ENCODE results near the gene BCL2L15. TPM values are rescaled to one million over a fixed set of nuclear protein-coding genes. Genes with fewer than 3 reads are reported as not detected.

BCL2L15 gene
- total and polyA plus RNA-seq, 2 of the 13 experiments (the other 11 are each of a cell fraction or from before 2014, with no cell fraction given), result 0.03 to 0.27 TPM

DNA sequence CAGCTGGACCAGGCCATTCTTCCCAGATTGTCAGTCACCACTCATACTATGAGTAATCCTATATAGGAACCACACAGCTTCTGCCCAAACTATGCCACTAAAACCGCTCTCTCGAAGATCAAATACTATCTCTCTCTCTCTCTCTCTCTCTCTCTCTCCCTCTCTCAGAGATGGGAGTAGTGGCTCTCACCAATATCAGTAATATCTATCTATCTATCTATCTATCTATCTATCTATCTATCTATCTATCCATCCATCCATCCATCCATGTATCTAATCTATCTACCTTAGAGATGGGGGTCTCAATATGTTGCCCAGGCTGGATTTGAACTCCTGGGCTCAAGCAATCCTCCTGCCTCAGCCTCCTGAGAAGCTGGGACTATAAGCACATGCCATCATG is 37.1 kb upstream of the BCL2L15 start:
- Histone ChIP-seq H3K27me3 (ENCODE audit: control insufficient read depth in 1 of 2, insufficient read depth in 2 of 2, low read length in 2 of 2) (peaks cover 0 to 2% of the 10 kb centered on the region in 2 experiments; a peak in 2 of 5 replicates), H3K9me3 (ENCODE audit: low read length) (no peaks in the 10 kb centered on the region), H4K20me1 (ENCODE audit: insufficient read depth, low read length) (no peaks in the 10 kb centered on the region), H3K4me1 (ENCODE audit: insufficient read depth, low read length) (peaks cover 19% of the 10 kb centered on the region), H3K9ac (ENCODE audit: insufficient read depth, low read depth, low read length) (no peak overlapping the region), H3K4me3 (replicated peaks in 1 of 3; ENCODE audit: insufficient read depth in 1 of 3, low read depth in 2 of 3, low read length in 3 of 3) (no peak overlapping the region), H3K4me2 (ENCODE audit: low read depth, low read length) (no peak overlapping the region), H3K27ac (ENCODE audit: extremely low read length, insufficient read depth, low read length) (no peak overlapping the region), H3K36me3 (replicated peaks in 1 of 2; ENCODE audit: control insufficient read depth in 1 of 2, insufficient read depth in 2 of 2, low read length in 2 of 2) (no peaks in the 10 kb centered on the region), H3K79me2 (ENCODE audit: insufficient read depth, low read length) (no peaks in the 10 kb centered on the region), H2AFZ (ENCODE audit: low read length) (no peak overlapping the region)
- DNase-seq (ENCODE audit: low spot score), result no peak
- 39% methylated on average over 2 of the region's 2 CpGs for WGBS (ENCODE audit: low lambda C conversion rate)
- in situ Hi-C loops (cut with HindIII; ENCODE audit: extremely low pct_ligation_motif_present, low pct_unique_long_range_greater_than_20kb), result no loop called here
- intact Hi-C loops (cut with micrococcal nuclease; ENCODE audit: unreplicated experiment), result no loop called here
- FAIRE-seq, result no peak
- ChIA-PET POLR2A (no interaction called here), CTCF (ENCODE audit: low intra/inter-chr PET ratio, low total read pairs) (no interaction called here)
- BruUV-seq (replicated peaks), result no TSS peak
- ATAC-seq, result no peak
- TF ChIP-seq, protein P1, sequence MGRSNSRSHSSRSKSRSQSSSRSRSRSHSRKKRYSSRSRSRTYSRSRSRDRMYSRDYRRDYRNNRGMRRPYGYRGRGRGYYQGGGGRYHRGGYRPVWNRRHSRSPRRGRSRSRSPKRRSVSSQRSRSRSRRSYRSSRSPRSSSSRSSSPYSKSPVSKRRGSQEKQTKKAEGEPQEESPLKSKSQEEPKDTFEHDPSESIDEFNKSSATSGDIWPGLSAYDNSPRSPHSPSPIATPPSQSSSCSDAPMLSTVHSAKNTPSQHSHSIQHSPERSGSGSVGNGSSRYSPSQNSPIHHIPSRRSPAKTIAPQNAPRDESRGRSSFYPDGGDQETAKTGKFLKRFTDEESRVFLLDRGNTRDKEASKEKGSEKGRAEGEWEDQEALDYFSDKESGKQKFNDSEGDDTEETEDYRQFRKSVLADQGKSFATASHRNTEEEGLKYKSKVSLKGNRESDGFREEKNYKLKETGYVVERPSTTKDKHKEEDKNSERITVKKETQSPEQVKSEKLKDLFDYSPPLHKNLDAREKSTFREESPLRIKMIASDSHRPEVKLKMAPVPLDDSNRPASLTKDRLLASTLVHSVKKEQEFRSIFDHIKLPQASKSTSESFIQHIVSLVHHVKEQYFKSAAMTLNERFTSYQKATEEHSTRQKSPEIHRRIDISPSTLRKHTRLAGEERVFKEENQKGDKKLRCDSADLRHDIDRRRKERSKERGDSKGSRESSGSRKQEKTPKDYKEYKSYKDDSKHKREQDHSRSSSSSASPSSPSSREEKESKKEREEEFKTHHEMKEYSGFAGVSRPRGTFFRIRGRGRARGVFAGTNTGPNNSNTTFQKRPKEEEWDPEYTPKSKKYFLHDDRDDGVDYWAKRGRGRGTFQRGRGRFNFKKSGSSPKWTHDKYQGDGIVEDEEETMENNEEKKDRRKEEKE (IDR thresholded peaks at IDR 0.05), result no peak
- TF ChIP-seq BRCA1 (CRISPR knock-in tag; IDR thresholded peaks at IDR 0.05), result no peak
- TF ChIP-seq, protein P2, sequence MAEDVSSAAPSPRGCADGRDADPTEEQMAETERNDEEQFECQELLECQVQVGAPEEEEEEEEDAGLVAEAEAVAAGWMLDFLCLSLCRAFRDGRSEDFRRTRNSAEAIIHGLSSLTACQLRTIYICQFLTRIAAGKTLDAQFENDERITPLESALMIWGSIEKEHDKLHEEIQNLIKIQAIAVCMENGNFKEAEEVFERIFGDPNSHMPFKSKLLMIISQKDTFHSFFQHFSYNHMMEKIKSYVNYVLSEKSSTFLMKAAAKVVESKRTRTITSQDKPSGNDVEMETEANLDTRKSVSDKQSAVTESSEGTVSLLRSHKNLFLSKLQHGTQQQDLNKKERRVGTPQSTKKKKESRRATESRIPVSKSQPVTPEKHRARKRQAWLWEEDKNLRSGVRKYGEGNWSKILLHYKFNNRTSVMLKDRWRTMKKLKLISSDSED (CRISPR knock-in tag; IDR thresholded peaks at IDR 0.05), result no peak
- TF ChIP-seq HMGA1 (CRISPR knock-in tag; conservative IDR thresholded peaks at IDR 0.05), result no peak
- no peak for TF ChIP-seq SMC3 (IDR thresholded peaks at IDR 0.05; ENCODE audit: low read length)
- TF ChIP-seq FIP1L1 (IDR thresholded peaks at IDR 0.05; ENCODE audit: borderline replicate concordance, insufficient read depth, low read depth, low read length), result no peak
- TF ChIP-seq, protein P3, sequence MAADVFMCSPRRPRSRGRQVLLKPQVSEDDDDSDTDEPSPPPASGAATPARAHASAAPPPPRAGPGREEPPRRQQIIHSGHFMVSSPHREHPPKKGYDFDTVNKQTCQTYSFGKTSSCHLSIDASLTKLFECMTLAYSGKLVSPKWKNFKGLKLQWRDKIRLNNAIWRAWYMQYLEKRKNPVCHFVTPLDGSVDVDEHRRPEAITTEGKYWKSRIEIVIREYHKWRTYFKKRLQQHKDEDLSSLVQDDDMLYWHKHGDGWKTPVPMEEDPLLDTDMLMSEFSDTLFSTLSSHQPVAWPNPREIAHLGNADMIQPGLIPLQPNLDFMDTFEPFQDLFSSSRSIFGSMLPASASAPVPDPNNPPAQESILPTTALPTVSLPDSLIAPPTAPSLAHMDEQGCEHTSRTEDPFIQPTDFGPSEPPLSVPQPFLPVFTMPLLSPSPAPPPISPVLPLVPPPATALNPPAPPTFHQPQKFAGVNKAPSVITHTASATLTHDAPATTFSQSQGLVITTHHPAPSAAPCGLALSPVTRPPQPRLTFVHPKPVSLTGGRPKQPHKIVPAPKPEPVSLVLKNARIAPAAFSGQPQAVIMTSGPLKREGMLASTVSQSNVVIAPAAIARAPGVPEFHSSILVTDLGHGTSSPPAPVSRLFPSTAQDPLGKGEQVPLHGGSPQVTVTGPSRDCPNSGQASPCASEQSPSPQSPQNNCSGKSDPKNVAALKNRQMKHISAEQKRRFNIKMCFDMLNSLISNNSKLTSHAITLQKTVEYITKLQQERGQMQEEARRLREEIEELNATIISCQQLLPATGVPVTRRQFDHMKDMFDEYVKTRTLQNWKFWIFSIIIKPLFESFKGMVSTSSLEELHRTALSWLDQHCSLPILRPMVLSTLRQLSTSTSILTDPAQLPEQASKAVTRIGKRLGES (CRISPR knock-in tag; IDR thresholded peaks at IDR 0.05; ENCODE audit: borderline replicate concordance), result no peak
- TF ChIP-seq JUNB (CRISPR knock-in tag; IDR thresholded peaks at IDR 0.05; ENCODE audit: borderline replicate concordance), result no peak
- TF ChIP-seq MTA3 (CRISPR knock-in tag; IDR thresholded peaks at IDR 0.05), result no peak

All from HepG2 (cell line).